Ovary (tissue), 9 donors: Measurements from ENCODE around the gene MOSMO. TPM values are rescaled to one million over a fixed set of nuclear protein-coding genes. Genes with fewer than 3 reads are reported as not detected.

Source experiments
- DNase-seq, 5 donors: peaks; one replicate each; pipeline ENCODE4 v3.0.0-alpha.2; 2019 to 2020
- H3K27ac ChIP-seq, 2 donors: fragments of 200-600 bp; one replicate each; pipeline versions ENCODE4 v1.5.1 to v1.8.0; 2019 to 2022
- H3K27me3 ChIP-seq: fragments of 200-600 bp; one replicate; pipeline ENCODE4 v1.8.0; 2022
- H3K36me3 ChIP-seq: fragments of 200-600 bp; sonication (generic); one replicate; pipeline ENCODE4 v1.5.1; 2019
- H3K4me1 ChIP-seq: one replicate; pipeline ENCODE4 v1.8.1; 2013; ENCODE audit warnings: mild to moderate bottlenecking, moderate library complexity; ENCODE audit not compliant: insufficient read depth
- H3K4me3 ChIP-seq: fragments of 200-600 bp; sonication (generic); one replicate; pipeline ENCODE4 v1.5.1; 2017
- H3K9me3 ChIP-seq, 2 donors: fragments of 200-600 bp in 1 of 2; sonication (generic) in 1 of 2; one replicate each; pipeline versions ENCODE4 v1.5.1 to v1.8.1; 2013 to 2019; ENCODE audit warnings: mild to moderate bottlenecking in 1 of 2, moderate library complexity in 1 of 2
- EP300 ChIP-seq: sonication (generic); formaldehyde crosslinking; IDR thresholded peaks from one replicate; pipeline ENCODE4 v1.6.1; 2017; ENCODE audit warnings: antibody characterized with exemption
- POLR2A ChIP-seq: fragments of 450-650 bp; IDR thresholded peaks from one replicate; pipeline ENCODE4 v1.6.1; 2017; ENCODE audit warnings: antibody characterized with exemption, mild to moderate bottlenecking, moderate library complexity
- WGBS, 3 donors: extraction: QIAGEN DNeasy Blood & Tissue Kit in 1 of 3; methylation state at CpG; one replicate each; pipeline versions ENCODE4 v1.1.5 to v1.1.7; 2013 to 2017; 5-methylcytosine and 5-hydroxymethylcytosine counted together
- intact Hi-C, 4 donors: fragments of 100-400 bp; cut with DNase I; formaldehyde crosslinking; loops; one replicate each; pipeline versions ENCODE4 v1.11.0 to v1.15.1; 2022 to 2023
- polyA plus RNA-seq, 2 donors: library from polyadenylated mRNA; stranded (reverse); fragments of 200-250 nt in 1 of 2; fragments of 350-450 nt in 1 of 2; fragmentation: Illumina TruSeq in 1 of 2; extraction: RNeasy Lipid Tissue Mini Kit (QIAGEN cat#74804) in 1 of 2; gene quantifications; one replicate each; pipeline ENCODE4 v1.2.3, GENCODE V29; 2013 to 2014
- total RNA-seq, 7 donors: library from RNA; depleted of rRNA in 2 of 7; stranded (reverse); fragments of >200 nt in 2 of 7; fragmentation: NEBNext Ultra II Directional in 3 of 7; extraction: Animal tissue kit (Norgen Biotek cat#: 25700) in 3 of 7; gene quantifications; one replicate each; pipeline versions ENCODE4 v1.1.0 to v1.2.4, GENCODE V29; 2016 to 2023
- TF ChIP-seq, protein P1 (sequence below), 3 donors: fragments of 450-650 bp in 2 of 3; fragments of 200-600 bp in 1 of 3; IDR thresholded peaks; one replicate each; pipeline versions ENCODE4 v1.5.1 to v1.8.0; 2016 to 2022; ENCODE audit warnings: antibody characterized with exemption in 3 of 3, mild to moderate bottlenecking in 1 of 3
- donor health status: DM: no; HTN: no; CAD: no; lungs with moderate emphysema.
- donor health status: DM: no; HTN: no; CAD: no.
- donor health status: Bipolar disorder and iron deficiency.
- donor health status: DM: yes; HTN: yes; CAD: no.
- donor health status: DM: no; HTN: no; CAD: no.
- donor health status: DM: yes; HTN: yes; CAD: no.

Gene MOSMO
- total and polyA plus RNA-seq, 9 donors, result 11.6 to 33.3 (median 18.2) TPM

DNA sequence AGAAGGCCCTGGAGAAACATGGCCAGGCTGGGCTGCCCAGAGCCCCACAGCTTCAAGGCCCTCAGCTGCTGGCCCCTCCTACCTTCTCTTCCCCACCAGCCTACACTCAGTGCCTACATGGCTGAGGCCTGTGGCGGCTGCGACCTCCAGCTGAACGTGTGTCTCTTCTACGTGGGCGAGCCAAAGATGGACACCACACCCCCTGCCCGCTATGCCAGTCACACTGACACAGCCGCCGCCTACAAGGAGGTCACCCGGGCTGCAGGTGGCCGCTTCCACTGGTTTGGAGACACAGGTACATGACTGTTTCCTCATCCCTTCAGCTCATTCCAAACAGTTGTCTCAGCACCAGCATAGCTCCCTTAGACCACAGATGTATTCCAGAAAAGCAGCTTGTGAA lies 124.9 kb downstream of the MOSMO start:
- Histone ChIP-seq H3K27ac (no peak overlapping the region), H3K36me3 (no peaks in the 10 kb centered on the region), H3K9me3 (peaks cover 0 to 6% of the 10 kb centered on the region in 2 donors), H3K4me3 (no peak overlapping the region), H3K4me1 (no peaks in the 10 kb centered on the region), H3K27me3 (no peaks in the 10 kb centered on the region)
- DNase-seq, result no peak
- intact Hi-C loops, result no loop called here
- 84 to 89% (median 84%) methylated on average over 10 of the region's 10 CpGs for WGBS, 3 donors
- TF ChIP-seq EP300 (no peak), POLR2A (no peak)
- TF ChIP-seq, protein P1, sequence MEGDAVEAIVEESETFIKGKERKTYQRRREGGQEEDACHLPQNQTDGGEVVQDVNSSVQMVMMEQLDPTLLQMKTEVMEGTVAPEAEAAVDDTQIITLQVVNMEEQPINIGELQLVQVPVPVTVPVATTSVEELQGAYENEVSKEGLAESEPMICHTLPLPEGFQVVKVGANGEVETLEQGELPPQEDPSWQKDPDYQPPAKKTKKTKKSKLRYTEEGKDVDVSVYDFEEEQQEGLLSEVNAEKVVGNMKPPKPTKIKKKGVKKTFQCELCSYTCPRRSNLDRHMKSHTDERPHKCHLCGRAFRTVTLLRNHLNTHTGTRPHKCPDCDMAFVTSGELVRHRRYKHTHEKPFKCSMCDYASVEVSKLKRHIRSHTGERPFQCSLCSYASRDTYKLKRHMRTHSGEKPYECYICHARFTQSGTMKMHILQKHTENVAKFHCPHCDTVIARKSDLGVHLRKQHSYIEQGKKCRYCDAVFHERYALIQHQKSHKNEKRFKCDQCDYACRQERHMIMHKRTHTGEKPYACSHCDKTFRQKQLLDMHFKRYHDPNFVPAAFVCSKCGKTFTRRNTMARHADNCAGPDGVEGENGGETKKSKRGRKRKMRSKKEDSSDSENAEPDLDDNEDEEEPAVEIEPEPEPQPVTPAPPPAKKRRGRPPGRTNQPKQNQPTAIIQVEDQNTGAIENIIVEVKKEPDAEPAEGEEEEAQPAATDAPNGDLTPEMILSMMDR (IDR thresholded peaks at IDR 0.05), result no peak

Other genes with a start within 250 kb of the MOSMO start
- gene NPIPB4, start 150.4 kb upstream of the MOSMO start, total RNA-seq, result 100 to 1,000 TPM in 3 of 7 donors, 10 to 100 TPM in 4; 37.3 to 183 (median 59.0) TPM
- 10 to 100 TPM in 1 of 2 donors, 1 to 10 TPM in 1; 10.0 to 54.7 TPM for gene NPIPB4, start 150.4 kb upstream of the MOSMO start, polyA plus RNA-seq
- 100 to 1,000 TPM; 101 to 226 (median 164) TPM for gene UQCRC2, start 54.8 kb upstream of the MOSMO start, total RNA-seq
- gene UQCRC2, start 54.8 kb upstream of the MOSMO start, polyA plus RNA-seq, result 100 to 1,000 TPM; 131 to 325 TPM
- not detected for gene PDZD9, start 7.0 kb upstream of the MOSMO start, total RNA-seq
- gene PDZD9, start 7.0 kb upstream of the MOSMO start, polyA plus RNA-seq, result not detected
- 10 to 100 TPM in 1 of 7 donors, 1 to 10 TPM in 4, under 1 TPM in 2; 0.33 to 46.2 (median 2.7) TPM for gene VWA3A, start 84.4 kb downstream of the MOSMO start, total RNA-seq
- under 1 TPM; 0.15 TPM for gene VWA3A, start 84.4 kb downstream of the MOSMO start, polyA plus RNA-seq
- gene SDR42E2, start 154.4 kb downstream of the MOSMO start, total RNA-seq, result 1 to 10 TPM in 1 of 7 donors, under 1 TPM in 4, not detected in 2; 0.15 to 1.1 (median 0.25) TPM
- gene SDR42E2, start 154.4 kb downstream of the MOSMO start, polyA plus RNA-seq, result under 1 TPM in 1 of 2 donors, not detected in 1; 0.05 TPM
- 10 to 100 TPM in 6 of 7 donors, 1 to 10 TPM in 1; 8.1 to 37.6 (median 28.0) TPM for gene EEF2K, start 198.2 kb downstream of the MOSMO start, total RNA-seq
- 10 to 100 TPM in 1 of 2 donors, 1 to 10 TPM in 1; 8.4 to 18.8 TPM for gene EEF2K, start 198.2 kb downstream of the MOSMO start, polyA plus RNA-seq